Measurements from ENCODE around the gene AFM. TPM values are rescaled to one million over a fixed set of nuclear protein-coding genes. Genes with fewer than 3 reads are reported as not detected.

The AFM gene
- total RNA-seq, 1 donor from 2014 or later: not detected

- Mint-ChIP-seq H3K9me3 (no peaks in the 10 kb centered on the region), H3K27ac (no peak overlapping the region), H3K4me1 (peaks cover 28% of the 10 kb centered on the region), H3K4me3 (no peak overlapping the region), H3K27me3 (ENCODE audit: insufficient read depth, low read depth) (peaks cover 12% of the 10 kb centered on the region), H3K36me3 (no peaks in the 10 kb centered on the region)
- Histone ChIP-seq H3F3A (ENCODE audit: low read depth) (peaks cover 19% of the 10 kb centered on the region), H4K20me1 (ENCODE audit: low read depth) (no peaks in the 10 kb centered on the region), H3K4me2 (no peak overlapping the region), H3K27me3 (no peaks in the 10 kb centered on the region), H3K4me3 (no peak overlapping the region), H3K4me1 (peaks cover 18% of the 10 kb centered on the region), H3K36me3 (no peaks in the 10 kb centered on the region), H2AFZ (replicated peaks) (no peak overlapping the region), H3K9me3 (ENCODE audit: low read depth) (no peaks in the 10 kb centered on the region), H3K9ac (no peak overlapping the region), H3K27ac (no peak overlapping the region), H3K79me2 (ENCODE audit: low read depth) (no peaks in the 10 kb centered on the region)
- TF ChIP-seq EZH2 (IDR thresholded peaks at IDR 0.05) (no peak), EZH2phosphoT487 (IDR thresholded peaks at IDR 0.05) (no peak), CTCF (IDR thresholded peaks at IDR 0.05) (no peak)
- no peak for DNase-seq (ENCODE audit: low spot score)
Observed at GRCh38 chr4:73448448-73449203, 32.9 kb upstream of the AFM start.

- Histone ChIP-seq H3K4me2 (peak overlapping the region; percentile 30), H3F3A (ENCODE audit: low read depth) (peaks cover 25% of the 10 kb centered on the region), H3K4me1 (peaks cover 23% of the 10 kb centered on the region), H3K9ac (no peak overlapping the region), H3K27me3 (no peaks in the 10 kb centered on the region), H3K9me3 (ENCODE audit: low read depth) (no peaks in the 10 kb centered on the region), H3K27ac (no peak overlapping the region), H2AFZ (replicated peaks) (peak overlapping the region; percentile 17), H3K4me3 (no peak overlapping the region), H4K20me1 (ENCODE audit: low read depth) (no peaks in the 10 kb centered on the region), H3K79me2 (ENCODE audit: low read depth) (no peaks in the 10 kb centered on the region), H3K36me3 (no peaks in the 10 kb centered on the region)
- H3K27me3 Mint-ChIP-seq (ENCODE audit: insufficient read depth, low read depth): peaks cover 12% of the 10 kb centered on the region
- H3K4me3 Mint-ChIP-seq: peak overlapping the region; percentile 61
- H3K4me1 Mint-ChIP-seq: peaks cover 28% of the 10 kb centered on the region
- H3K36me3 Mint-ChIP-seq: no peaks in the 10 kb centered on the region
- TF ChIP-seq EZH2 (IDR thresholded peaks at IDR 0.05) (no peak), CTCF (IDR thresholded peaks at IDR 0.05) (no peak), EZH2phosphoT487 (IDR thresholded peaks at IDR 0.05) (no peak)
- H3K27ac Mint-ChIP-seq: peak overlapping the region; percentile 36
- no peaks in the 10 kb centered on the region for H3K9me3 Mint-ChIP-seq
- peak; percentile 25 for DNase-seq (ENCODE audit: low spot score)
Observed at GRCh38 chr4:73450398-73451004, 31.0 kb upstream of the AFM start.

GRCh38 chr4:73451404-73451803, 30.1 kb upstream of the AFM start:
- Histone ChIP-seq H3K4me1 (peaks cover 23% of the 10 kb centered on the region), H3F3A (ENCODE audit: low read depth) (peaks cover 25% of the 10 kb centered on the region), H3K4me2 (no peak overlapping the region), H3K9ac (no peak overlapping the region), H3K36me3 (no peaks in the 10 kb centered on the region), H3K79me2 (ENCODE audit: low read depth) (no peaks in the 10 kb centered on the region), H2AFZ (replicated peaks) (no peak overlapping the region), H4K20me1 (ENCODE audit: low read depth) (no peaks in the 10 kb centered on the region), H3K9me3 (ENCODE audit: low read depth) (no peaks in the 10 kb centered on the region), H3K27me3 (no peaks in the 10 kb centered on the region), H3K27ac (no peak overlapping the region), H3K4me3 (no peak overlapping the region)
- Mint-ChIP-seq H3K27me3 (ENCODE audit: insufficient read depth, low read depth) (peaks cover 12% of the 10 kb centered on the region), H3K36me3 (no peaks in the 10 kb centered on the region), H3K4me1 (peaks cover 28% of the 10 kb centered on the region), H3K9me3 (peaks cover under 1% of the 10 kb centered on the region), H3K4me3 (no peak overlapping the region), H3K27ac (no peak overlapping the region)
- TF ChIP-seq EZH2 (IDR thresholded peaks at IDR 0.05) (no peak), EZH2phosphoT487 (IDR thresholded peaks at IDR 0.05) (peak; percentile 42)
- peak; percentile 33 for DNase-seq (ENCODE audit: low spot score)
